MM.1S (cell line): Measurements from ENCODE around the gene ANKS1B.

Experiments
- EZH2 ChIP-seq: fragments of 300-600 bp; sonication (generic); optimal IDR thresholded peaks from 2 replicates; pipeline ENCODE3; 2017; ENCODE audit warnings: low read depth, mild to moderate bottlenecking, antibody characterized with exemption, low read length, mixed read lengths
- TF ChIP-seq, protein P1 (sequence below): fragments of 300-600 bp; sonication (generic); IDR thresholded peaks from 2 replicates; pipeline ENCODE4 v1.5.1; 2016; ENCODE audit warnings: antibody characterized with exemption, low read length, mixed read lengths

- TF ChIP-seq, protein P1, sequence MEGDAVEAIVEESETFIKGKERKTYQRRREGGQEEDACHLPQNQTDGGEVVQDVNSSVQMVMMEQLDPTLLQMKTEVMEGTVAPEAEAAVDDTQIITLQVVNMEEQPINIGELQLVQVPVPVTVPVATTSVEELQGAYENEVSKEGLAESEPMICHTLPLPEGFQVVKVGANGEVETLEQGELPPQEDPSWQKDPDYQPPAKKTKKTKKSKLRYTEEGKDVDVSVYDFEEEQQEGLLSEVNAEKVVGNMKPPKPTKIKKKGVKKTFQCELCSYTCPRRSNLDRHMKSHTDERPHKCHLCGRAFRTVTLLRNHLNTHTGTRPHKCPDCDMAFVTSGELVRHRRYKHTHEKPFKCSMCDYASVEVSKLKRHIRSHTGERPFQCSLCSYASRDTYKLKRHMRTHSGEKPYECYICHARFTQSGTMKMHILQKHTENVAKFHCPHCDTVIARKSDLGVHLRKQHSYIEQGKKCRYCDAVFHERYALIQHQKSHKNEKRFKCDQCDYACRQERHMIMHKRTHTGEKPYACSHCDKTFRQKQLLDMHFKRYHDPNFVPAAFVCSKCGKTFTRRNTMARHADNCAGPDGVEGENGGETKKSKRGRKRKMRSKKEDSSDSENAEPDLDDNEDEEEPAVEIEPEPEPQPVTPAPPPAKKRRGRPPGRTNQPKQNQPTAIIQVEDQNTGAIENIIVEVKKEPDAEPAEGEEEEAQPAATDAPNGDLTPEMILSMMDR = no peak
- no peak for TF ChIP-seq EZH2
Observed at GRCh38 chr12:99059824-99060511, 924.8 kb downstream of the ANKS1B start.
